NT2/D1 (cell line): ENCODE data around the gene SMOC2.

Source experiments
- DNase-seq: peaks from one replicate; pipeline ENCODE4 v3.0.0-alpha.2; 2011; ENCODE audit warnings: low read depth, low spot score
- H3K27me3 ChIP-seq: 2 replicates; pipeline ENCODE4 v1.6.0; 2011; ENCODE audit warnings: mild to moderate bottlenecking; ENCODE audit not compliant: insufficient read length, insufficient read depth
- H3K36me3 ChIP-seq: 2 replicates; pipeline ENCODE4 v1.6.1; 2011; ENCODE audit warnings: mild to moderate bottlenecking, low read length, mixed read lengths; ENCODE audit not compliant: insufficient read depth, insufficient read length
- H3K4me1 ChIP-seq: 2 replicates; pipeline ENCODE4 v1.5.1; 2011; ENCODE audit not compliant: insufficient read depth, insufficient read length
- H3K4me3 ChIP-seq: 2 replicates; pipeline ENCODE4 v1.5.1; 2011; ENCODE audit warnings: low read depth; ENCODE audit not compliant: insufficient read length
- H3K9ac ChIP-seq: 2 replicates; pipeline ENCODE4 v1.6.0; 2011; ENCODE audit warnings: low read depth; ENCODE audit not compliant: insufficient read length
- H3K9me3 ChIP-seq: 2 replicates; pipeline ENCODE4 v1.5.1; 2011; ENCODE audit warnings: mild to moderate bottlenecking, low read length; ENCODE audit not compliant: insufficient read depth
- SUZ12 ChIP-seq: IDR thresholded peaks from 2 replicates; pipeline ENCODE4 v1.6.1; 2011; ENCODE audit not compliant: insufficient read length, insufficient read depth; ENCODE audit errors: extremely low read depth
- YY1 ChIP-seq: IDR thresholded peaks from 2 replicates; pipeline ENCODE4 v1.6.1; 2011; ENCODE audit not compliant: insufficient read length, insufficient read depth
- ZNF274 ChIP-seq: IDR thresholded peaks from 2 replicates; pipeline ENCODE4 v1.6.1; 2011; ENCODE audit warnings: mild to moderate bottlenecking, low read depth, low read length

SMOC2 gene

DNA sequence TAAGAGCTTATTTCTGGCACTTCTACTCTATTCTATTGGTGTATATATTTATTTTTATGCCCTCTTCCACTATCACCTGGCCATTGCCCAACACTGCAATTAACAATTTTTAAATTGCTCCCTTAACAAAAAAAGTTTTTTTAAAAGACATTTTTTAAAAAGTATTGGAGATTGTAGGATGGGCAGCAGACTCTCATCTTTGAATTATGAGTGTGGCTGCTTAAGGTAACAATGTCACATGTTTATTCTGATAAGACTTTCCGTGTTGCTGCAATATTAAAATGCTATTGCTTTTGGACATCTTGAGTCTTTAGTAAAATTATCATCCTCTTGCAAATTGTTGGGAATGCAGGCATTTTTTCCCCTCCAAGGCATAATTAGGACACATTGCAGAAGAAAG lies 31.4 kb downstream of the SMOC2 start:
- H3K9me3 ChIP-seq: 0 out of 2 replicates have a peak, but pooled peaks cover 4% of the 10 kb centered on the region
- no peaks in the 10 kb centered on the region for H3K27me3 ChIP-seq
- no peak overlapping the region for H3K9ac ChIP-seq
- H3K4me1 ChIP-seq: no peaks in the 10 kb centered on the region
- TF ChIP-seq YY1 (no peak), ZNF274 (no peak), SUZ12 (no peak)
- H3K36me3 ChIP-seq: no peaks in the 10 kb centered on the region
- no peak overlapping the region for H3K4me3 ChIP-seq
- no peak for DNase-seq

DNA sequence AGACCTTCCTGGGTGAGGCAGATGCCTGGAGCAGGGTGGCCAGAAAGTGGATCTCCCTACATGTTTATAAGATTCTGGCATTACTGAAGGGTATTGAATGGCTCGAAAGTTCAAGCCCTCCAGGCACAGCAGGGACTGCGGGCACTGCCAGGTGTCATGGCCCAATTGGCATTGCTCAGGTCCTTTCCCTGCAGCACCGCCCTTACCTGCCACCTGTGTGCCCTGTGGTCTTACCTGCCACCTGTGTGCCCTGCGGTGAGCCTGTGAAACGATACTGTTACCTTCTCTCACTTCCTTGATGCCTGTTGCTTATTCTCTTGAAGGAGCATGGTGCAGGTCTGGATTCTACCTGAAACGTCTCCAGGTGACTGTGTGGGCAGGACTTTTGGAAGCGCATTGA lies 32.2 kb downstream of the SMOC2 start:
- Histone ChIP-seq H3K9me3 (0 out of 2 replicates have a peak, but pooled peaks cover 4% of the 10 kb centered on the region), H3K36me3 (no peaks in the 10 kb centered on the region), H3K4me3 (no peak overlapping the region), H3K27me3 (no peaks in the 10 kb centered on the region), H3K9ac (no peak overlapping the region), H3K4me1 (no peaks in the 10 kb centered on the region)
- TF ChIP-seq YY1: no peak
- TF ChIP-seq ZNF274: no peak
- TF ChIP-seq SUZ12: no peak
- no peak for DNase-seq

GRCh38 chr6:168475188-168476013 lies 34.4 kb downstream of the SMOC2 start:
- Histone ChIP-seq H3K4me3 (no peak overlapping the region), H3K9ac (no peak overlapping the region), H3K4me1 (no peaks in the 10 kb centered on the region), H3K27me3 (no peaks in the 10 kb centered on the region), H3K36me3 (no peaks in the 10 kb centered on the region), H3K9me3 (peaks cover 4% of the 10 kb centered on the region; the same call in 1 of the 2 replicates)
- no peak for TF ChIP-seq YY1
- TF ChIP-seq SUZ12: no peak
- TF ChIP-seq ZNF274: no peak
- DNase-seq: no peak

DNA sequence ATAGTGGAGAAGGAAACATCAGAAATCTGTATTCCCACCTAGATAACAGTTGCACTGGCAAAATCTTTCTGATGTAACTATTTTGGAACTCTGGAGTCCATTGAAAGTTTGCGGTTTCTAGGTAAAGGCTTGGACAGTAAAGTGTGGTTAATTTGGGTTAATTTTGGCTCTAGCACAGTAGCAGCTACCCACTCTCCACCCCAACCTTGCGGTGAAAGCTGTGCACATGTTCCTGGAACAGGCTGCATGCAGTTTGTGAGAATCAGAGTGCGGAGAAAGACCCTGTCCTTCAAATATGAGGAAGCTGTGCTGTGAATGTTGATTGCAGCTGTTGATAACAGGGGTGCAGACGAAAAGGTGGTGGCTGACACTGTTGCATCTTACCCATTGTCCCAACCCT lies 38.4 kb downstream of the SMOC2 start:
- H3K4me1 ChIP-seq: no peaks in the 10 kb centered on the region
- no peak overlapping the region for H3K4me3 ChIP-seq
- H3K27me3 ChIP-seq: no peaks in the 10 kb centered on the region
- no peaks in the 10 kb centered on the region for H3K36me3 ChIP-seq
- no peaks in the 10 kb centered on the region; the same call in 1 of the 2 replicates for H3K9me3 ChIP-seq
- DNase-seq: no peak
- no peak for TF ChIP-seq YY1
- TF ChIP-seq ZNF274: no peak
- no peak for TF ChIP-seq SUZ12
- no peak overlapping the region for H3K9ac ChIP-seq

GRCh38 chr6:168480481-168480880 lies 39.5 kb downstream of the SMOC2 start:
- H3K9me3 ChIP-seq: no peaks in the 10 kb centered on the region; the same call in 1 of the 2 replicates
- no peak for DNase-seq
- H3K27me3 ChIP-seq: no peaks in the 10 kb centered on the region
- H3K36me3 ChIP-seq: no peaks in the 10 kb centered on the region
- no peak overlapping the region for H3K4me3 ChIP-seq
- no peaks in the 10 kb centered on the region for H3K4me1 ChIP-seq
- no peak overlapping the region for H3K9ac ChIP-seq
- no peak for TF ChIP-seq ZNF274
- no peak for TF ChIP-seq YY1
- TF ChIP-seq SUZ12: no peak

GRCh38 chr6:168485818-168486217 lies 44.8 kb downstream of the SMOC2 start:
- no peaks in the 10 kb centered on the region for H3K36me3 ChIP-seq
- no peaks in the 10 kb centered on the region for H3K9me3 ChIP-seq
- no peak overlapping the region for H3K4me3 ChIP-seq
- no peak for DNase-seq
- H3K27me3 ChIP-seq: no peaks in the 10 kb centered on the region
- TF ChIP-seq SUZ12 (no peak), YY1 (no peak), ZNF274 (no peak)
- H3K4me1 ChIP-seq: no peaks in the 10 kb centered on the region
- no peak overlapping the region for H3K9ac ChIP-seq

DNA sequence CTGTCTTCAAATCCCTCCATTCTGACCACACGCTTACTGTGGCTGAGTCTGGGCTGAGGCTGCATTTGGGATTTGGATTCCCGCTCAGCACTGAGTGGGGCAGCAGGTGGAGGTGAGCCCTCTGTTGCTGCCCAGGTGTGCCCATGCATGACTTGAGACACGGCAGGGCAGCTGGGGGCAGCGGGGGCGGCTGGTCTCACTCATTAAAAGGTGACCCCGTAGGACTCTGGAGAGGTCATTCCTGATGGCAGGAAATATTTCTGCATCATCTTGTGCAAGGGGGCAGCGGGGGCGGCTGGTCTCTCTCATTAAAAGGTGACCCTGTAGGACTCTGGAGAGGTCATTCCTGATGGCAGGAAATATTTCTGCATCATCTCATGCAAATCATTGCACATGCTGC lies 49.8 kb downstream of the SMOC2 start:
- Histone ChIP-seq H3K4me1 (no peaks in the 10 kb centered on the region), H3K9me3 (no peaks in the 10 kb centered on the region), H3K27me3 (no peaks in the 10 kb centered on the region), H3K36me3 (no peaks in the 10 kb centered on the region), H3K9ac (no peak overlapping the region), H3K4me3 (no peak overlapping the region)
- TF ChIP-seq YY1 (no peak), SUZ12 (no peak), ZNF274 (no peak)
- no peak for DNase-seq
